SH-SY5Y (cell line): ENCODE data around the gene ADAD1.

Source experiments
- GATA2 ChIP-seq: IDR thresholded peaks from 2 replicates; pipeline ENCODE4 v1.6.1; 2011; ENCODE audit warnings: mild to moderate bottlenecking, low read depth, low read length
- GATA3 ChIP-seq: IDR thresholded peaks from 2 replicates; pipeline ENCODE4 v1.6.1; 2011; ENCODE audit warnings: low read depth, mild to moderate bottlenecking, low read length, moderate library complexity

- TF ChIP-seq GATA3, result no peak
- no peak for TF ChIP-seq GATA2
These were observed 25.1 kb downstream of the ADAD1 start for GRCh38 chr4:122403861-122404260.
